Measurements from ENCODE around the gene MYO9B. TPM values are rescaled to one million over a fixed set of nuclear protein-coding genes. Genes with fewer than 3 reads are reported as not detected.

MYO9B gene
- total and polyA plus RNA-seq, 4 donors = 44.3 to 121 (median 97.2) TPM

GRCh38 chr19:17078920-17079709, 3.5 kb downstream of the MYO9B start:
- H3K9ac ChIP-seq (ENCODE audit: insufficient read depth in 1 of 2, low read length in 2 of 2) = peak overlapping the region in 1 of 2 donors; percentile 69
- peaks cover 0 to 3% (median 2%) of the 10 kb centered on the region in 4 donors for H3K36me3 ChIP-seq (ENCODE audit: control insufficient read depth in 4 of 4, insufficient read depth in 4 of 4, low read length in 4 of 4)
- H3K4me1 ChIP-seq (ENCODE audit: control insufficient read depth in 5 of 5, insufficient read depth in 5 of 5, low read length in 5 of 5) = peaks cover 12 to 34% (median 16%) of the 10 kb centered on the region in 5 donors
- H3K27me3 ChIP-seq (ENCODE audit: control insufficient read depth in 3 of 3, insufficient read depth in 3 of 3, low read length in 2 of 3) = no peaks in the 10 kb centered on the region
- H3K27ac ChIP-seq (ENCODE audit: low read depth in 1 of 2, low read length in 1 of 2) = peak overlapping the region; percentile 77 to 94
- no peak overlapping the region for H3K4me3 ChIP-seq
- no peak for ATAC-seq (ENCODE audit: insufficient read depth, low FRiP score)
- 71 to 78% methylated on average over 19 of the region's 19 CpGs for WGBS, 2 donors
- no peak for DNase-seq
- TF ChIP-seq CTCF (IDR thresholded peaks at IDR 0.05; ENCODE audit: control extremely low read depth, extremely low read depth) = no peak
- no peaks in the 10 kb centered on the region for H3K9me3 ChIP-seq (ENCODE audit: control insufficient read depth in 4 of 4, insufficient read depth in 3 of 4, low read length in 3 of 4)

- H3K27me3 ChIP-seq (ENCODE audit: control insufficient read depth in 3 of 3, insufficient read depth in 3 of 3, low read length in 2 of 3) = no peaks in the 10 kb centered on the region
- H3K9ac ChIP-seq (ENCODE audit: insufficient read depth in 1 of 2, low read length in 2 of 2) = peak overlapping the region; percentile 17 to 69
- no peaks in the 10 kb centered on the region for H3K9me3 ChIP-seq (ENCODE audit: control insufficient read depth in 4 of 4, insufficient read depth in 3 of 4, low read length in 3 of 4)
- H3K4me3 ChIP-seq = no peak overlapping the region
- ATAC-seq (ENCODE audit: insufficient read depth, low FRiP score) = peak; percentile 24
- DNase-seq = peak; percentile 88 to 96 (median 94)
- H3K27ac ChIP-seq (ENCODE audit: low read depth in 1 of 2, low read length in 1 of 2) = peak overlapping the region; percentile 77 to 94
- H3K36me3 ChIP-seq (ENCODE audit: control insufficient read depth in 4 of 4, insufficient read depth in 4 of 4, low read length in 4 of 4) = peaks cover 0 to 3% (median 2%) of the 10 kb centered on the region in 4 donors
- H3K4me1 ChIP-seq (ENCODE audit: control insufficient read depth in 5 of 5, insufficient read depth in 5 of 5, low read length in 5 of 5) = peaks cover 7 to 26% (median 12%) of the 10 kb centered on the region in 5 donors
- TF ChIP-seq CTCF (IDR thresholded peaks at IDR 0.05; ENCODE audit: control extremely low read depth, extremely low read depth) = no peak
- WGBS, 2 donors = 47 to 65% methylated on average over 28 of the region's 28 CpGs
Measured at GRCh38 chr19:17079710-17080439, 4.3 kb downstream of the MYO9B start.

- no peaks in the 10 kb centered on the region for H3K27me3 ChIP-seq (ENCODE audit: control insufficient read depth in 3 of 3, insufficient read depth in 3 of 3, low read length in 2 of 3)
- H3K9ac ChIP-seq (ENCODE audit: insufficient read depth in 1 of 2, low read length in 2 of 2) = peak overlapping the region in 1 of 2 donors; percentile 69
- ATAC-seq (ENCODE audit: insufficient read depth, low FRiP score) (no peak), DNase-seq (no peak)
- H3K4me3 ChIP-seq = no peak overlapping the region
- no peaks in the 10 kb centered on the region for H3K9me3 ChIP-seq (ENCODE audit: control insufficient read depth in 4 of 4, insufficient read depth in 3 of 4, low read length in 3 of 4)
- peaks cover 7 to 26% (median 12%) of the 10 kb centered on the region in 5 donors for H3K4me1 ChIP-seq (ENCODE audit: control insufficient read depth in 5 of 5, insufficient read depth in 5 of 5, low read length in 5 of 5)
- peaks cover 0 to 6% (median 0%) of the 10 kb centered on the region in 4 donors for H3K36me3 ChIP-seq (ENCODE audit: control insufficient read depth in 4 of 4, insufficient read depth in 4 of 4, low read length in 4 of 4)
- TF ChIP-seq CTCF (IDR thresholded peaks at IDR 0.05; ENCODE audit: control extremely low read depth, extremely low read depth) = no peak
- 74 to 89% methylated on average over 4 of the region's 4 CpGs for WGBS, 2 donors
- peak overlapping the region; percentile 76 to 94 for H3K27ac ChIP-seq (ENCODE audit: low read depth in 1 of 2, low read length in 1 of 2)
Measured at GRCh38 chr19:17080440-17080801, 4.8 kb downstream of the MYO9B start.
